Myocyte (in vitro differentiated cells): ENCODE measurements around the gene CERS6. TPM values are rescaled to one million over a fixed set of nuclear protein-coding genes. Genes with fewer than 3 reads are reported as not detected.

Source experiments
- DNase-seq: peaks from one replicate; pipeline ENCODE4 v3.0.0-alpha.2; 2012; ENCODE audit warnings: low read depth
- total RNA-seq: library from RNA; depleted of rRNA; stranded (reverse); fragments of >200 nt; gene quantifications from 2 replicates; pipeline ENCODE4 v1.2.3, GENCODE V29; 2014

The CERS6 gene
- total RNA-seq, 1 donor from 2014 or later: 53.4 TPM

- no peak for DNase-seq
Observed at GRCh38 chr2:168793596-168793995, 337.5 kb downstream of the CERS6 start.

DNA sequence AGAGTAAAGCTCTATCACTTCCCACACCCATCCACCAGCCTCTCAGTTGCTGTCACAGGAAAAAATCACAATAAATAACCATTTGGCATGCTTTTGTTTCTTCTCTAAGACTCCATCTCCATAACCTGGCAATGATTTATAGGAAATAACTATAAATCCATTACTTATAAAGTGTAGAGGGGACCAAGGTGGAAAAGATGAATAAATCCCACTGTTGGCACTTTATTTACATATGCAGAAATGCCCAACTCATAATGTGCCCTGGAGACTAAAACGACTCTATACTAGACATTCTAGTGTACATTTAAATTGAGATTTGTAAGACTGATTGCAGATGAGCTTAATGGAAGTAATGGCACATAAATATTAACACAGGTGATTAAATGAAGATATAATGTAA is 338.9 kb downstream of the CERS6 start:
- no peak for DNase-seq

GRCh38 chr2:168796090-168796577 is 340.1 kb downstream of the CERS6 start:
- DNase-seq: no peak

DNA sequence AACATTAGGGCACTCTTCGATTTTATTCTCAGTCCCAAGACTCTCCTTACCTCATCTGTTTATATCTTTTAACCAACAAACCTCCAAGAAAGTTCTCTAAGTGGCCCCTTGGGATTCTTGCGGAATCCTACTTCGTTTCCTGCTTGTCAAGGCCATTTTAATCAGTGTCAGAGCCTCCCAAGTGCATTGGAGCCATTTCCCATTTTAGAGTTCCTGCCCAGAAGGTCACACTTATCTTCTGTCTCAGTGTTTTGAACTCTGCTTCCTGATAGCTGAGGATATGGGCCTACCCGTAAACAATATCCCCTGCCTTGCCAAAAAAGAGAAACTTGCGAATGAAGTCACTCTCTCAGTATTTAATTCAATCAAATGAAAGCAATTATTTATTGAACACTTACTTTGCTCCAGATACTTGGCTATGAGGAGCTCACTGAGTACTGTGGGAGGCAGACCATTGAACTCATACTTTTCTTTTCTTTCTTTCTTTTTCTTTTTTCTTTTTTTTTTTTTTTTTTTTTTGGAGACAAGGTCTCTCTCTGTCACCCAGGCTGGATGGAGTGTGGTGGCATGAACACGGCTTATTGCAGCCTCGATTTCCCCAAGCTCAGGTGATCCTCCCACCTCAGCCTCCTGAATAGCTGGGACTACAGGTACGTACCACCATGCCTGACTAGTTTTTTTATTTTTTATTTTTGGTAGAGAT is 340.7 kb downstream of the CERS6 start:
- DNase-seq: no peak

- DNase-seq: no peak
Observed at GRCh38 chr2:168797286-168797655, 341.2 kb downstream of the CERS6 start.

DNA sequence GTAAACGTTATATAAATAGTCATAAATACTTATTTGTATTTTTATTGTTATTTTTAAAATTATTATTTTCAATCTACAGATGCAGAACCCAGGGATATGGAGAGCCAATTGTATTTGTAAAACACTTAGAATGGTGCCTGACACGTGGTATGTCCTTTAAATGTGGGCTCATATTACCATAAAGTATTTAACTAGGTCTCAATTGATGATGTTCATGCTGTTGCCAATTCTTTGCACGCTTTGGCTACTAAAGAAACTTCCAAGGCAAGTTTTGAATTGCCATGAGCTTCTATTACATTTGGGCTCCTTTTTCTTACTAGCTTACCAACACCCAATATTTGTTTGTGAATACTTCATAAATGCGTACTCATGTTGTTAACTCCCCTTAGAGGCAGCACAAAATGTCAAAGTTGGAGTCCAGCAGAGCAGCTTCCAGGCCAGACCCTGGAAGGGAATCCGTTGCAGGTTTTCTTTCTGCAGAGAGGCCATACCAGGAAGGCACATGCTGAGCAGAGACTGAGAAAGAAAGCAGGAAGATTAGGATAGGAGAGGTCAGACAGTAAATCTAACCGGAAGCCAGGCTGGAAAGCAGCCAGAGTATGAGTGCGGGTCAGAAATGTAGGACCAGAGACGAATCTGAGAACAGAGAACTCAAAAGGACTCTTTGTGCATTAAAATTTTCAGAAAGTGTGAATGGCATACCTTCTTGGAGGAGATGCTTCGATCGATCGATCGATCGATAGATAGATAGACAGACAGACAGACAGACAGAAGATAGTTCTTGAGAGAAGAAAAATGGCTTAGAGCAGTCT is 342.2 kb downstream of the CERS6 start:
- no peak for DNase-seq

DNA sequence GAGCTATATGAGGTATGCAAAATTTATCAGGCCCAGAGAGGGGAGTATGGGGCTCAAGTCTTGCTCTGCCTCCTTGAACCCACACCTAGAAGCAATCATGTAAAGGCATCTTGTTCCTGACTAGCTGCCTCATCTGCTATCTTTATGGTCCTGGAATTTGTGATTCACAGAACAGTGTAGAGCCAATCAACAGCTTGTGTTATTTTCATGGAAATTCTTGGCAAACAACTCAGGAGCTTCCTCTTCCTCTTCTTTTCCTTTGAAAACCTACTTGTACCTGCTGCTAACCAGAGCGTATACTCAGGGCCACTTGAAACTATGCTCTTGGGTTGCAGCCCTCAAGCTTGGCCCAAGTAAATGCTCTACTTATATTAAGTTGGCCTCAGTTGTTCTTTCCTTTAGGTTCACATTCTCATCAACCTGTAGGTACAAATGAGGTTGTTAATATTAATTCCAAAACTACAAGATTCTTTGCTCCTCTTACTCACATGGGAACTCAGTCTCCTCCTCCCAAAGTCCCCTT is 342.9 kb downstream of the CERS6 start:
- no peak for DNase-seq

- DNase-seq: no peak
Observed at GRCh38 chr2:168801471-168801870, 345.4 kb downstream of the CERS6 start.

DNA sequence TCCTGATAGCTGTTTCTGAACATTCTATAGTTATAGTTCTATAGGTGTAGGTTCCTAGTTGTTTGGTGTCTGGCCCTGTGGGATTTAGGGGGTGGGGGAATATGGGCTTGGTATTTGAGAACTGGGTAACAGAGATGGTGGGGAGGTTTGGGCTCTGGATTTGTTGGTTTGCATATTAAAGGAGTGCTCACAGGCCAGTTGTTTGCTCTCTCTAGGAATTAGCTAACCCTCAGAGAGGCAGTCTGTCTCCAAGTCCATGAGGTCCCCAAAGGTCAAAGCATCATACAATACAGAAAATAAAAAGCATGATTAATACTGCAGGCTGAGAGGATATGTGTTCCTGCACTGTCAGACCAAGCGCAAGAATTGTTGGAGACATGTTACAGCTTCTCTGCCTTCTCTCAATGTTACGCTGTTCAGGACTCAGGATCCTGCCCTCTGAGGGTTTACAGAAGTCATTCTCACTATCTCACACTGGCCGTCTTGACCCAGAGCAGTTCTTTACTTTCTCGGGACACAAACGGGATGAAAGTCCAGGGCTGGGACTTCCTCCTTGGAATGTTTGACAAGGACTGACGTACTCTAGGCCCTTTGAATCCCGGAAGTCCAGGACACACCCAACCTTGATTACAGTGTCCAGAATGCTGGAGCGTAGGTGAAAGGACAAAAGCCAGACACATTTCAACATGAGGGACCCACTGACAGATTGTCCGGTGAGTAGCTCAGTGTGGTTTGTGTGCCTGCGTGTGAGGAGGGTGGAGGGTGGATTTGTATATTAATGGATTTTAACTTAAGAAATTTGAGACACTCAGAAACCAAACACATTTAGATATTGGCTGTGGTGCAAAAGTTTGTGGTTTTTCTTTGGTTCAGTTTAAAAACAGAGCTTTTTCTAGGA is 346.1 kb downstream of the CERS6 start, which contains the start of gene NOSTRIN:
NOSTRIN (plus strand) TSS at position 677 of the 898 bp plus-strand sequence; CDS start at position 687, 10 bp downstream.
- peak; percentile 19 for DNase-seq

- no peak for DNase-seq
Observed at GRCh38 chr2:168802859-168803725, 347.0 kb downstream of the CERS6 start.

- no peak for DNase-seq
Observed at GRCh38 chr2:168804214-168804613, 348.1 kb downstream of the CERS6 start.

- DNase-seq: no peak
Observed at GRCh38 chr2:168805615-168806014, 349.5 kb downstream of the CERS6 start.

- DNase-seq: no peak
Observed at GRCh38 chr2:168809537-168809936, 353.5 kb downstream of the CERS6 start.

DNA sequence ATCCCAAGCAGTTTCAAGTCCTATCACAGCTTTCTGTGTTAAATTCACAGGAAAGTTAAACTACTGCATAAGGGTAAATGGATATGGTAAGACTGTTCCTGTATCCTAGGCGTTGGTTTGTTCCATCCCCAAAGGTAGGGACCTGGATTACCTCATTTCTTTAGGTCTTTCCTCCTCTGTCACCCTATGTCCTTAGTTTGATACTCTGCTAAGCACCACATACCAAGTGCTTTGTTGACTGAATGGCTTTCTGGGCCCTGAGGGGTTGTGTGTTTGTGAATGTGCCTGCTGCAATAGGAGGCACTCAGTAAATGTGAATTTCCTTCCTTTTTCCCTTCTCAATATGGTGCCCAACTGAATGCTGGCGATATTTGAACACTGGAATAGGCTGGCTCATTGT is 354.2 kb downstream of the CERS6 start:
- DNase-seq: no peak

DNA sequence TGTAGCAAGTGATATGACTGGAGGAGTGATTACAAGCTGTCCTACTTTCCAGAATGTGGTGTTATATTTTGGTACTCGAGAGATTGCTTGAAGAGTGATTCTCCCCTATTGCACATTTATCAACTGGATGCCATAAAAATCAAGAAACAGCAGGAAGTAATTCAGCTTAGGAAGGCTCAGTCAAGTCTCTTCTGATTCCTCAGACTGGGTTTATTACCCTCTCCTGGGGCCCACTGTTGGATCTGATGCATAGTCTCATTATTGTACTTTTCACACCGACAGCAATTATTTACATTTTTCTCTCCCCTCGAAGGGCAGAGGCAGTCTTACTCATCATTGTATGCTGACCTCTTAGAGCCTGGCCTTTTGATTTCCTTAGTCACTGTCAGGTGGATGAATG is 355.6 kb downstream of the CERS6 start:
- no peak for DNase-seq

DNA sequence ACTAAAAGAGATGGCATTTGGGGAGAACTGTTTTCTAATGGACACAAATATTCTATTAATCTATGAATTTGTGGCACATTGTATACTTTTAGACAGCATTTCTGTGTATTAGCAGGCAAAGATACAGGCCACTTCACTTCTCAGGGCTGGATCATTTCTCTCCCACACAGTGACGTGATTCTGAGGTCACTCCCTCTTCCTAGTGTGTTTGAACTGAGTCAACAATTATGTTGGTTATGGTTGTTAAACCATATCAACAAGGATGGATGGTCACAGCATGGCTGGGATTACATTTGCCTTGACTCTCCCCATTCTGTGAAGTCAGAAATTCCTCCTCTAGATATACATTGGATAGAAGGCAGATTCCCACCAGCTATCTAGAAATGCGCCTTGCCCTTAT is 358.0 kb downstream of the CERS6 start:
- DNase-seq: no peak

DNA sequence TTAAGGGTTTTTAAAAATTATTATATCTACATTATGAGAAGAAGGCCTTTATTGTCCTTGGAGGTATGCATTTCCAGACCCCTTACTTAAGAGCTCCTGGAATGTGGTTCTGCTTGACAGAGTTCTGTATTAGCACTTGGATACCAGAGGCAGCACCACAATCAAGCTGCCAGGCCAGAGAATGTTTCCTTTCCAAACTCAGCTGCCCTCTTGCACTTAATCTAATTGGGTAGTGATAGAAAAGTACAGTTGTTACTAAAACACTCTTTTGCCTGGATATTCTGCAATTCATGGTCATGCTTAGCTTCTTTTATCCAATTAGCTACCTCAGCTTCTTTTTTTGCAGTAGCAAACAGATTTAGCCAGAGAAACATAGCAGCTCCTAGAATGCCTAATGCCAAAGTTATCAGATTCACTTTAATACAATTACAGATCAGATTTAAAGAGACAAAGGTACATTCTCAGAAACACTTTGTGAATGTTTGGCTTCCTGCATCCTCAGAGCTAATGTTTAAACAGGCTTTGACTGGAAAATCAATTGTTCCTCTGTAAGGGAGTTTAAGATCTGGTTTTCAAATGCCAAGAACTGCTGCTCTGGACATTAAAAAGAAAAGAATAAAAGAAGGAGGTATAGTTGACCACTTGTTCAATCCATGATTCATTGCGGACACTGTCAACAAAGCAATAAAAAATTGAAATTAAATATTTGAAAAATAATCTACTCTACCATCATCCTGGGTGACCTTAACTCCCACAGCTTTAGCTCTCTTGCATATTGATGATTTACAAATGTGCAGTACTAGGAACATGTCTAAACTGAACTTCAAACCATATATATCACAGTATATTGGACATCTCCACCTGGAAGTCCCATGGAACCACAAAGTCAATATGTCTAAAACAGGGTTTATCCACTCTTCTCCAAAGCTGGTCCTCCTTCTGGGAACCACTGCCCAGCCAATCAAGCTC is 359.2 kb downstream of the CERS6 start:
- DNase-seq: no peak

DNA sequence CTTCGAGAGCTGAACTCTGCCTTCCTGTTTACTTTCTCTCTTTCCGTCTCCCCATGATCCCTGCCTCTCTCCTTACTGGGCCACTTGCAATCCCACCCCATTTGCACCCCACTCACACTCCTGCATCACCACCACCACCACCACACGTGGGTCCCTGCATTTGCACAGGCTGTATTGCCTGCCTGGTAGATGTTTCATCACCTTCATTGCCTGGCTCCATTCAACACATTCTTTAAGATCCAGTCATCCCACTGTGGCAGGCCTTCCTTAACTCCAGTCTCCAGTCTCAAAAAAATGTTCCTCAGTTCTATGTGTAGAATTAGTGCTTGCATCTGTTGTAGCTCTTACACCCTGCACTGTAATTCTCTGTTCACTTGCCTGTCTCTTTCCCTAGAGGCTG is 360.3 kb downstream of the CERS6 start:
- peak; percentile 32 for DNase-seq
